Measurements from ENCODE around the gene LY86.

LY86 gene

DNA sequence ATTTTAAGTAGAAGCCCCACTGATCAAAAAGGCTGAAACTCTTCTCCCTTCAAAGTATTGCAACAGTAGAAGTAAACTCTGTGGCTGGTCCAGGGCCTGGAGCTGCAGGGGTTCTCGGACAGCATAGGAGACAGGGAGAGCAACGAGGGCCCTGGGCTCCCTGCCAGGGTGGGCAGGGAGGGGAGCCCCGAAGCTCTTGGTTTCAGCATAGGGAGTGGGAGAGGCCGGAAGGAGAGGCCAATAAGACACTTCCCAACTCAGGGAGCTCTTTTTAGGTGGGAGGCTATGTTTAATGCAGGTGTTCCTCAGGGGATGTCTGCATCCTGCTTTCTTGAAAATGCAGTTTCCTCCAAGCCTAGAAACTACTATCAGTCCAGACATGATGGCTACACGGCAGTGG, 91.1 kb downstream of the LY86 start:
- TF ChIP-seq JUND (IDR thresholded peaks at IDR 0.05; ENCODE audit: low read depth): no peak
- no peak for DNase-seq (ENCODE audit: low read depth in 1 of 2, low spot score in 1 of 2)
- in situ Hi-C loops (cut with HindIII; ENCODE audit: low pct_unique_long_range_greater_than_20kb, low sequenced_read_pairs): no loop called here

DNA sequence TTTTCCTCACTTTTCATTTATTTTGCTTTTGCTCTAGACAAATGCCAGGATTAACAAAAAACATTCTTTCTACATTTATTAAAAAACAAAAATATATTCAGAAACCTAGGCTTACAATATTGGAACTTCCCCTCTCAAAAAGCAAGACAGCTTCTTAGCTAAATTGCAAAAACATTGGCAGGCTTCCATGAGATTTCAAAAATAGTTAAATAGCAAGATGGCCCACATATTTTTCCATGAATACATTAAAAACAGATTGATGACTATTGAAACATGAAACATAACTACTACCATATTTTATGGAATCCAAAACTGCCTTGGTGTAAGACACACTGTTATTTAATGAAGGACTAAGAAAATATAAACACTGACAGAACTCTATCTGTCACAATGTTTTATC, 92.0 kb downstream of the LY86 start:
- DNase-seq (ENCODE audit: low read depth in 1 of 2, low spot score in 1 of 2): no peak
- TF ChIP-seq JUND (IDR thresholded peaks at IDR 0.05; ENCODE audit: low read depth): no peak
- in situ Hi-C loops (cut with HindIII; ENCODE audit: low pct_unique_long_range_greater_than_20kb, low sequenced_read_pairs): no loop called here

DNA sequence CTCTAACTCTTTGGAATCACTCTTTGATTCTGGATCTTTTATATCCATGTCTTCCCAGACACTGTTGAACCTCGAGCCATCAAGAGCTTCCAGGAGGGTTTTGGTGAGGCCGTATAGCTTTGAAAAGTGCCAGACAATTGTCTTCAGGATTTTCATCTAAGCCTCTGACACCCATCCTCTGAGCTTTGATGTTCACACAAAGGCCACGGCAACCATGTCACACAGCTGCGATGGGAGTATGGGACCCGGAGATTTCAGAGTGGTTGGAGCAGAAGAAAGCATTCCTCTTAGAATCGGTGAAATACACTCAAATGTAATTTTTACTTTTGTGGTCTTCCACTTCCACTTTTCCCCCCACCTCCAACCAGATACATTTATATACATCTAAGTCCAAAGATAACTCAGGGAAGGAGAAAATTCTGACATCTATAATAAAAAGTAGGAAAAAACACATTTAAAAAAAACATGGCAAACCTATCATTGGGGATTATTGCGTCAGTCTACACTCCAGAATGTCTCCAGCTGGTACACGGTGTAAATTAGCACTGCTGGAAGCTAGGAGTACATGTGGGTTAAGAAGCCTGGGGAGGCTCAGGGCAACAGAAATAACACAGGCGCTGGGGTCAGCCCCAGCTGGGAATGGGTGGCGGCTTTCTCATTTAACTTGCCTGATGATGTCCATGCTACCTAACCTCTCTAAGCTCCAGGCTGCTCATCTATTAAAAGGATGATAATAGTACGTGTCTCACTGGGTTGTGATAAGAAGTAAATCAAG, 92.7 kb downstream of the LY86 start:
- DNase-seq (ENCODE audit: low read depth in 1 of 2, low spot score in 1 of 2): no peak
- in situ Hi-C loops (cut with HindIII; ENCODE audit: low pct_unique_long_range_greater_than_20kb, low sequenced_read_pairs): no loop called here
- no peak for TF ChIP-seq JUND (IDR thresholded peaks at IDR 0.05; ENCODE audit: low read depth)

DNA sequence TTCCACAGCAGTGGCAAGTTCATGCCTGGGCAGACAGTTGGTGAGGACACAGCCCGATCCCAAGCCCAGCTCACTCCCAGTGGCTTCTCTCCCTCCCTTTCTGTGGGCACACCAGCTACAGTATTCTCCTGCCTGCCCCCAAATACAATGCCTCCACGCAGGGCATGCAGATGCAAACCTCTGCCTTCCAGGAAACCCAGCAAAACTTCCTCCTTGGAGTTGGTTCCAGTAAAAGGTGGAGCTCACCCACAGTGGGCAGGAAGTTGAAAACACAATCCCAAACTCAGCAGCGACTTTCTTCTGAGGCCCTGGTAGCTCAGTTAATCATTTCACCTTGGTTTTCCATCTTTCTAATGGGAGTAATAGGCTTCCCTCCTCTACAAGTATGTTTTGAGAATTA, 93.7 kb downstream of the LY86 start:
- DNase-seq (ENCODE audit: low read depth in 1 of 2, low spot score in 1 of 2): no peak
- TF ChIP-seq JUND (IDR thresholded peaks at IDR 0.05; ENCODE audit: low read depth): no peak
- in situ Hi-C loops (cut with HindIII; ENCODE audit: low pct_unique_long_range_greater_than_20kb, low sequenced_read_pairs): no loop called here

DNA sequence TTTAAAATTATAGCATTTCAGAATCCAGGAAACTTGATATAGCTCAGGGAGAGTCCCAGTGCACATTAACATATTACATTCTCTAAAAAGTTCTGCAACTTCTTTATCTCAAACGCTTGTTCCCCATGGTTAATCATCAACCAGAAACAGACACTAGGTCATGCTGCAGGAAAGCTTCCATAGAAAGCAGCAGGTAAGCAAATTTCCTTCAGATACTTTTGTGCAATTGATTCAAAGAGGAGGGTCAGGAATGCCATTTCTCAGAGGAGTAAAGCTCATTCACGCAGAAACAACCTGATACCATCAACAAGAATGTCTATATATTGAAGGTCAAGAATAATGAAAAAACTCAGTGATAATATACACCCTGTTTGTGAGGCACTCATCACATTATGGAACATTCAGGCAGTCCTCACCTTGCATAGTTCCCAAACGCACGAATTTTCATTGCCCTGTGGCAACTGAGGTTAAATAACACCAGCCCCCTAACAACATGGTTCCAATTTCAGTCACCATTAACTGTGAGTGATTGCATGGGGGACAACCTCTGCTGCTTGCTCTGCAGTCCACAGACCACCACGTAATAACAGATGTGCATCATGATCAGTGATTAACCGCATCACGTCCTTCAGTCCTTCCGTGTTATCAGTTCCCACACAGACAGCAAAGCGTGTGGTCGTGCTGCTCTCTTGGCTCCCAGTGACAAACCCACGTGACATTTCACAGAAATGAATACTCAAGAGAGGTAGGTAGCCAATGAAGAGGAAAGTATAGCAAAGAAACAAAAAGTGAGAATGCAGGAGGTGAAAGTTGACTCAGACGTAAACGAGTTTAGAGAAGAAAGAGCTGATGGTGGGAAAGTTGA, 95.7 kb downstream of the LY86 start:
- in situ Hi-C loops (cut with HindIII; ENCODE audit: low pct_unique_long_range_greater_than_20kb, low sequenced_read_pairs): no loop called here
- TF ChIP-seq JUND (IDR thresholded peaks at IDR 0.05; ENCODE audit: low read depth): no peak
- DNase-seq (ENCODE audit: low read depth in 1 of 2, low spot score in 1 of 2): no peak

DNA sequence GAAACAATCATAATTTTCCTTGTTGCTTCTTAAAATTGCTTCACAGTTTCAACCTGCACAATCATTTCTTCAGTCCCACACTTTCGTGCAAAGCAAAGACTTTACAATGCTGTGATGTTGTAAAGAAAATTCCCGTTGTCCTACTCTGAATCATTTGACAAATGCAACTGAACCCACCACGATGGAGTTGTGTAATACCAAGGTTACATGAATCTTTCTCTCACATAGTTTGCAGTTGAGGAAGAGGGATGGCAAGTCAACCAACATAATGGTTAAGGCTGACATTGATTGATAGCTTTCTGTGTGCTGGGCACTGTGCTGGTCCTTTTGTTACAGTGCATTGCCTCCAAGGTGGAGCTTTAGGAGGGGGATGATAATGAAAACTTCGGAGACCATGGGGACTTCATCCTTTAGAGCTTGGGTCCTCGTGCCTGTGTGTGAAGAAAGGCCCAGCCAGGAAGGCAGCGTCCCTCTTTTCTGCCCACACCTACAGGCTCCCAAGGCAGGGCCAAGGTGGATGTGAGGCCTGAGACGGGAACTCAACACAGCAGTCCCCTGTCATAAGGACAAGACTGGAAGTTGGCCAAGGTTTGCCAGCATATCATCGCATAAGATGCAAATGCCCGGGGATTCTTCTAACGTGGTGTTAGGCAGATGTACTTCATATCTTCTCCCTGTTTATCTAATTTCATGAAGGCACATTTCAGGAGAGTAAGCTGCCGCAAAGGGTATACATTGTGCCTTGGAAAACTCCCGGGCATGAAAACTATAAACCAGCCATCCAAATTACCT, 96.9 kb downstream of the LY86 start:
- DNase-seq (ENCODE audit: low read depth in 1 of 2, low spot score in 1 of 2): no peak

DNA sequence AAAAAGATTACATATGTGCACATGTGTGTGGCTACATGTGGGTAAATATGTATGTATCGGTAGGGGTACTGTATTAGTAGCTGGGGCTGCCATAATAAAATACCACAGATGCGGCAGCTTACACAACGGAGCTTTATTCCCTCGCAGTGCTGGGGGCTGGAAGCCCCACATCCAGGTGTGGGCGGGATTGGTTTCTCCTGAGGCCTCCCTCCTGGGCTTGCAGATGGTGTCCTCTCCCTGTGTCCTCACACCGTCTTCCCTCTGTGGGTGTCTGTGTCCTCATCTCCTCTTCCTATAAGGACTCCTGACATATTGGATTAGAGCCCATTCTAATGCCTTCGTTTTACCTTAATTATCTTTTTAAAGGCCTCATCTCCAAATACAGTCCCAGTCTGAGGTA, 97.7 kb downstream of the LY86 start:
- no peak for TF ChIP-seq JUND (IDR thresholded peaks at IDR 0.05; ENCODE audit: low read depth)
- in situ Hi-C loops (cut with HindIII; ENCODE audit: low pct_unique_long_range_greater_than_20kb, low sequenced_read_pairs): no loop called here
- DNase-seq (ENCODE audit: low read depth in 1 of 2, low spot score in 1 of 2): no peak

More for the DNA sequence above, 96.9 kb downstream of the LY86 start:
- no peak for TF ChIP-seq JUND (IDR thresholded peaks at IDR 0.05; ENCODE audit: low read depth)
- in situ Hi-C loops (cut with HindIII; ENCODE audit: low pct_unique_long_range_greater_than_20kb, low sequenced_read_pairs): no loop called here

DNA sequence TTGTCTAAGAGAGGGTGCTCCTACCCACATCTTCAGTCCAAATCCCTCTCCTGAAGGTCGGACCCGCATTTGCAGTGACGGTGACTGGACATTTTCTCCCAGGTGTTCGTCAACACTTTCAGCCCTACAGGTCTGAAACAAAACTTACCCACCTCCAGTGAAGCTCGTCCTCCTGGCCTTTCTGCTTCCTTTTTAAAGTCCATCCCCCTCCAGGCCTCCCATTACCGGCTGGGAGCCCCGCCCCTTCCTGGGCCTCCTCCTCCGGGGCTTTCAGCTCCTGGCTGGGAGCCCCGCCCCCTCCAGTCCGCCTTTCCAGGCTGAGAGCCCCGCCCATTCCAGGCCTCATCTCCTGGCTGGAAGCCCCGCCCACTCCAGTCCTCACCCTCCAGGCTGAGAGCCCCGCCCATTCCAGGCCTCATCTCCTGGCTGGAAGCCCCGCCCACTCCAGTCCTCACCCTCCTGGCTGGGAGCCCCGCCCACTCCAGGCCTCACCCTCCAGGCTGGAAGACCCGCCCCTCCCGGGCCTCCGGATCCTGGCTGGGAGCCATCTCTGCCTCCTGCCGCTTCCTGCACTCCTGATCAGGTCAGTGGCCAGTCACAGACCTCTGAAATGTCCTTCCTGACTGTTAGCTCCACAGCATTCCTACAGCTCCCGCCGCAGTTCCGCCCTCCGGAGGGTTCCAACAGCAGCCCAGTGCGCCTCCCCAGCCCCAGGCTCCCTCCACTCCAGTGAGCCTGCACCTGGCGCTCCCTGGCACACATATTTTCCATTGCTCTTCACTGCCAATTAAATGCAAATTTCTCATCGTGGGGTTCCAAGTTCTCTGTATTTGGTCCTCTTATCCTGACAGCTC, 98.5 kb downstream of the LY86 start:
- no peak for TF ChIP-seq JUND (IDR thresholded peaks at IDR 0.05; ENCODE audit: low read depth)
- in situ Hi-C loops (cut with HindIII; ENCODE audit: low pct_unique_long_range_greater_than_20kb, low sequenced_read_pairs): no loop called here
- DNase-seq (ENCODE audit: low read depth in 1 of 2, low spot score in 1 of 2): peak; percentile 79 to 98

DNA sequence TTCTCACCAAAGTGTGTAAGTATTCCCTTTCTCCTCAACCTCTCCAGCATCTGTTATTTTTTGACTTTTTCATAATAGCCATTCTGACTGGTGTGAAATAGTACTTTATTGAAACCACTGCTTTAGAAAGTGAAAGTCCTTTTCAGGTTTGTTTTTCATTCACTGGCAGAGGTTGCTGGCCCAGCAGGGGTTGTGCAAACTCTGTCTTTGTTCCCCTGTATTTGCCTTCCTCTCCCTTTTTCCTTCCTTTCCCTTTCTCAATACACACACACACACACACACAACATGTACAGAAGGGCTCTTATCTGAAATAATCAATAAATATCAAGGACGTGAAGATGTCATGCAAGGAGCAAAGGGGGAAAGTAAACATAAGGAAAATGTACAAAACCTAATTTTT, 99.8 kb downstream of the LY86 start:
- DNase-seq (ENCODE audit: low read depth in 1 of 2, low spot score in 1 of 2): peak in 1 of 2 experiments; percentile 42
- in situ Hi-C loops (cut with HindIII; ENCODE audit: low pct_unique_long_range_greater_than_20kb, low sequenced_read_pairs): no loop called here
- TF ChIP-seq JUND (IDR thresholded peaks at IDR 0.05; ENCODE audit: low read depth): no peak

DNA sequence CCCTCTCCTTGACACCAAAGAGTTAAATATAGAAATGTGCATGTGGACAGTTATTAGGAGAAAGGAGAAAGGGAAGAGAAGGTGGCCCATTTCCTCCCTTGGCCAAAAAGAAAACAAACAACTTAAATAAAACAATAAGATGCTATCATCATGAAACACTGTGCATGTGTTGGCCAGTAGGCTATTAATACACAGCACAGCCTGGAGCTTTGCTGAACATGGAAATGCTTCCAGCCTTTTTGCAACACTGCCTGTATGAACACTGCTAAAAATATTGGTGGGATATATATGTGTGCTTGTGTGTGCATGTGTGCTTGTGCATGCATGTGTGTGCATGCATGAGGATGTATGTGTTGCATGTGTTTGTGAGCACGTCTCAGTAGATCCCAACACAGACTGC, 100.4 kb downstream of the LY86 start:
- in situ Hi-C loops (cut with HindIII; ENCODE audit: low pct_unique_long_range_greater_than_20kb, low sequenced_read_pairs): no loop called here
- TF ChIP-seq JUND (IDR thresholded peaks at IDR 0.05; ENCODE audit: low read depth): no peak
- peak in 1 of 2 experiments; percentile 38 for DNase-seq (ENCODE audit: low read depth in 1 of 2, low spot score in 1 of 2)

DNA sequence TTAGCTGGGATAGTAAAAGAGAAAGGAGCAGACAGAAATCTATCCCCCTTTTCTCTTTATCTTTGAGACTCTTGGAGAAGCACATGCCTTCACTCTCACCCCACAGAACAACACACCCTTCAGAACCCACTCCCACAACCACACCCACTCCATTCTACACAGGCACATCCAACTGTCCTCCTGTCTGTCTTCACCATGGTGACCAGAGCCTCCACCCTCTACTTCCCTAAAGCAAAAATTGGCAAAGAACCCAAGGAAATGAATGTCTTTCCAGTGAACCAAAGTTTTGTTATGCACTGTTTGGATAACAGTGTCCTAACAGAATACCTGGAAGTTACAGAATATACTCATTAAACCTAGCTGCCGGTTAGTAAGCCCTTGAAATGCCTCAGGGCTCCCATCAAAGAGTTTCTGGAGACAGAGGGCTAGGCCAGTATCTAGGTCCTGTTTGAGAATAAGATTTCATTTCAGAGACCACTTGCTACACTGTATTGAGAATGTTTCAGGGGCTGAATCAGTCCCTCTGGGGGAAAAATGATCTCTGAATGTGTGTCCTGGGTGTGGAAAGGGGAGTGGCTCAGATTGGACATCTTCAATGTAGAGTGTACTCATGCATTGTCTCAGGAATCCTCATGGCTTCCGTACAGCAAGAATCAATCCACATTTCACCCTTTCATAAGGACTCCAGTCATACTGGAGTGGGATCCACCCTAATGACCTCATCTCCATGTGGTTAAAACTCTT, 101.1 kb downstream of the LY86 start:
- in situ Hi-C loops (cut with HindIII; ENCODE audit: low pct_unique_long_range_greater_than_20kb, low sequenced_read_pairs): no loop called here
- no peak for DNase-seq (ENCODE audit: low read depth in 1 of 2, low spot score in 1 of 2)

More for the DNA sequence above, 101.1 kb downstream of the LY86 start:
- TF ChIP-seq JUND (IDR thresholded peaks at IDR 0.05; ENCODE audit: low read depth): no peak

Data from T47D (cell line).